PC-3 (cell line): ENCODE measurements around the gene GALR1.

ENCODE experiments used
- CTCF ChIP-seq: fragments of 300-600 bp; sonication (generic); conservative IDR thresholded peaks from 2 replicates; pipeline ENCODE4 v1.5.1; 2017; ENCODE audit warnings: antibody characterized with exemption, low read depth, mild to moderate bottlenecking, low read length
- EZH2 ChIP-seq: fragments of 300-600 bp; sonication (generic); IDR thresholded peaks from one replicate; pipeline ENCODE4 v1.6.1; 2017; ENCODE audit warnings: antibody characterized with exemption, mild to moderate bottlenecking, low read length; ENCODE audit not compliant: unreplicated experiment
- EZH2phosphoT487 ChIP-seq: fragments of 300-600 bp; sonication (generic); IDR thresholded peaks from 2 replicates; pipeline ENCODE4 v1.6.1; 2018; ENCODE audit warnings: mild to moderate bottlenecking, antibody characterized with exemption, low read length, borderline replicate concordance

- no peak for TF ChIP-seq CTCF
- no peak for TF ChIP-seq EZH2phosphoT487
- TF ChIP-seq EZH2, result no peak
Measured at GRCh38 chr18:77255426-77256105, 5.9 kb downstream of the GALR1 start.
